Right atrium auricular region (tissue), 2 donors: ENCODE measurements around the gene NAA10. TPM values are rescaled to one million over a fixed set of nuclear protein-coding genes. Genes with fewer than 3 reads are reported as not detected.

ENCODE experiments used
- DNase-seq: peaks from one replicate; pipeline ENCODE4 v3.0.0-alpha.2; 2019; ENCODE audit warnings: low spot score
- H3K27ac ChIP-seq, 2 donors: fragments of 200-600 bp; sonication (generic); 1 replicate in 1 of 2; 2 replicates in 1 of 2; pipeline ENCODE4 v1.5.1; 2016 to 2019
- H3K27me3 ChIP-seq, 2 donors: fragments of 200-600 bp; sonication (generic); one replicate each; pipeline versions ENCODE4 v1.5.1 to v1.6.0; 2017 to 2019
- H3K36me3 ChIP-seq: fragments of 200-600 bp; sonication (generic); one replicate; pipeline ENCODE4 v1.5.1; 2016
- H3K4me1 ChIP-seq, 2 donors: fragments of 200-600 bp; sonication (generic); one replicate each; pipeline versions ENCODE4 v1.5.1 to v1.6.0; 2017 to 2019
- H3K4me3 ChIP-seq, 2 donors: fragments of 200-600 bp; sonication (generic); 1 replicate in 1 of 2; 2 replicates in 1 of 2; pipeline ENCODE4 v1.5.1; 2017 to 2019; ENCODE audit warnings: mild to moderate bottlenecking in 1 of 2, moderate library complexity in 1 of 2
- H3K9me3 ChIP-seq, 2 donors: fragments of 200-600 bp; sonication (generic); one replicate each; pipeline ENCODE4 v1.5.1; 2019
- total RNA-seq, 2 donors: library from RNA; depleted of rRNA; stranded (reverse); fragments of >200 nt; gene quantifications; one replicate each; pipeline ENCODE4 v1.1.0, GENCODE V29; 2016
- TF ChIP-seq, protein P1 (sequence below), 2 donors: fragments of 200-600 bp; sonication (generic); IDR thresholded peaks; one replicate each; pipeline ENCODE4 v1.5.1; 2019; ENCODE audit warnings: antibody characterized with exemption in 2 of 2

The NAA10 gene
- total RNA-seq, 2 donors from 2014 or later, result 66.5 to 70.2 TPM

DNA sequence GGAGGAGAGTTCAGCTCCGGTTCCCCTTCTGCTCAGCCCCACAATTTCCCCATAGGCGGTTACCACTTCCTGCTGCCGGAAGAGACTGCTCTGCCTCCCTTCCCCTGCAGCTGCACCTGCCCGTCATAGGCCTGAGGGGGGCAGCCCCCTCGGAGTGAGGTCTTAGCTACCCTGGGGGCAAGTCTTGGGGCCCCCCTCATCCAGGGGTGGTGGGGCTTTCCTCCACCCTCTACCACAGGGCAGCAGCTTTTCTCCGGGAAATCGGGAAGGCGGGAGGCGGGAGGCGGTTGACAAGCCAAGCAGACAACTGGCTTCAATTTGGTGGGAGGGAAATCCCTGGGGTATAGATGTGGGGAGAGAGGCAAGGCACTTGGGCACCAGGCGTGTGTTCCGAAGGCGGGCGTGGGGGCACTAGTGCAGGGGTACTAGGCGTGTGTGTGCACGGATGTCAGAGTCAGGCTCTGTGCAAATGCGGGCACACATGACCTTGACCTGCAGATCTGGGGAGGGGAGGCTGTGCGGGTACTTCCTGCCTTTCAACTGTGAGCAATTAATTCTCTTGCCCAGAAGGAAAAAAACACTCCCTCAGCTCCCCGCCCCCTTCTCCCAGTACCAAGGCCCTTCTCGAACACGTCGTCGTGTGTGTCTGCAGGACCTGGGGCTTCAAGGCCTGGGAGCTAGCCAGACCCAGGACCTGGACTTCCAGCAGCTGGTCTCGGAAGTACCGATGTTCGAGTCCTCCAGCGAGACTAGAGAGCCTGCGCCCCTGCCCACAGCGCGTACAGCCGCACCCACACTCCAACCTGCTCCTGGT lies 7.8 kb downstream of the NAA10 start:
- Histone ChIP-seq H3K9me3 (no peaks in the 10 kb centered on the region), H3K4me1 (peaks cover 0 to 51% of the 10 kb centered on the region in 2 donors), H3K27ac (peak overlapping the region; percentile 90), H3K36me3 (peaks cover 24% of the 10 kb centered on the region), H3K27me3 (no peaks in the 10 kb centered on the region), H3K4me3 (peak overlapping the region; percentile 41 to 64)
- no peak for DNase-seq
- TF ChIP-seq, protein P1, sequence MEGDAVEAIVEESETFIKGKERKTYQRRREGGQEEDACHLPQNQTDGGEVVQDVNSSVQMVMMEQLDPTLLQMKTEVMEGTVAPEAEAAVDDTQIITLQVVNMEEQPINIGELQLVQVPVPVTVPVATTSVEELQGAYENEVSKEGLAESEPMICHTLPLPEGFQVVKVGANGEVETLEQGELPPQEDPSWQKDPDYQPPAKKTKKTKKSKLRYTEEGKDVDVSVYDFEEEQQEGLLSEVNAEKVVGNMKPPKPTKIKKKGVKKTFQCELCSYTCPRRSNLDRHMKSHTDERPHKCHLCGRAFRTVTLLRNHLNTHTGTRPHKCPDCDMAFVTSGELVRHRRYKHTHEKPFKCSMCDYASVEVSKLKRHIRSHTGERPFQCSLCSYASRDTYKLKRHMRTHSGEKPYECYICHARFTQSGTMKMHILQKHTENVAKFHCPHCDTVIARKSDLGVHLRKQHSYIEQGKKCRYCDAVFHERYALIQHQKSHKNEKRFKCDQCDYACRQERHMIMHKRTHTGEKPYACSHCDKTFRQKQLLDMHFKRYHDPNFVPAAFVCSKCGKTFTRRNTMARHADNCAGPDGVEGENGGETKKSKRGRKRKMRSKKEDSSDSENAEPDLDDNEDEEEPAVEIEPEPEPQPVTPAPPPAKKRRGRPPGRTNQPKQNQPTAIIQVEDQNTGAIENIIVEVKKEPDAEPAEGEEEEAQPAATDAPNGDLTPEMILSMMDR (IDR thresholded peaks at IDR 0.05), result no peak

GRCh38 chrX:153926552-153926857 lies 8.3 kb downstream of the NAA10 start:
- no peaks in the 10 kb centered on the region for H3K9me3 ChIP-seq
- H3K36me3 ChIP-seq, result peaks cover 19% of the 10 kb centered on the region
- H3K4me3 ChIP-seq, result peak overlapping the region in 1 of 2 donors; percentile 64
- peak overlapping the region; percentile 90 for H3K27ac ChIP-seq
- no peaks in the 10 kb centered on the region for H3K27me3 ChIP-seq
- no peak for DNase-seq
- TF ChIP-seq, protein P1 (IDR thresholded peaks at IDR 0.05), result no peak
- H3K4me1 ChIP-seq, result peaks cover 0 to 57% of the 10 kb centered on the region in 2 donors

DNA sequence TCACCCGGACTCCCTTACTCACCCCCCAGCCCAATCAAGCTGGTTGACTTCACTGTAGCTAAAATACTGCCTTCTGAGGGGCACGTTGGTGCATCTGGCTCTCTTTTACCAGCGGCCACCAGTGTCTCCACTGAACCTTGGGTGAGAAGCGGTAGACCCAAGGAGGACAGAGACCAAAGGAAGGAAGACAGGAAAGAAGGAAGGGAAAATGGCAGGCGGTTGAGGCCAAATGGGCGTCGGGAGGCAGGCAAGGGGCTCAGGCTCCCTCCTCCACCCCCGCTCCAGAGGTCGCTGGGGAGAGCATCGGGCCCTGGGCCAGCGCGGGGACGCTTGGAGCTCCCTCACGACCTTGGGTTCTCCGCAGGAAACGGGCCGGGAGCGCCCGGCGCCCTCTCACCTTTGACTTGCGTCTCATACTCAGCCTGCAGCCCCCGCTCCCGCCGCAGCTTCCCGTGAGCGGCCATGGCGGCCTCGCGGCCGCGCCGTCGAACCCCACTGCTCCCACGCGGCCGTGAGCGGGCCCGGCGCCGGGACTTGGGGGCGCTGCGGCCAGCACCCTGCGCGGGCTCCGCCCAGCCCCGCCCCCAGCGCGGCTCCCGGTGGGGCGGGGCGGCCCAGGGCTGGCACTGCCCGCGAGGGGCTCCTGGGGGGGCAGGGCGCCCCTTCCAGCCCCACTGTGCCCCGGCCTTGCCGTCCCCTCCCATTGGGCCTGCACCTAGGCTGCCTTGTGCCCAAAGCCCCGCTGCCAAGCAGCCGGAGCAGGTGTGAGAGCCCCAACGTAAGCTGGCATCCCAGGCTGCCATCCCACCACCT lies 8.9 kb downstream of the NAA10 start, which contains the start of gene ARHGAP4:
TSS of gene ARHGAP4 (minus strand) at position 526 of the 813 bp plus-strand sequence. CDS start at position 464, 62 bp downstream.
- Histone ChIP-seq H3K27ac (peak within 1 kb of the TSS; percentile 90), H3K4me1 (peaks cover 0 to 60% of the 10 kb centered on the region in 2 donors), H3K27me3 (no peaks in the 10 kb centered on the region), H3K4me3 (peak within 1 kb of the TSS; percentile 41 to 64), H3K36me3 (peaks cover 14% of the 10 kb centered on the region), H3K9me3 (no peaks in the 10 kb centered on the region)
- TF ChIP-seq, protein P1 (IDR thresholded peaks at IDR 0.05), result no peak
- no peak for DNase-seq

GRCh38 chrX:153925387-153925738 lies 9.5 kb downstream of the NAA10 start:
- Histone ChIP-seq H3K27ac (peak overlapping the region; percentile 21 to 90), H3K27me3 (no peaks in the 10 kb centered on the region), H3K36me3 (peaks cover 8% of the 10 kb centered on the region), H3K9me3 (no peaks in the 10 kb centered on the region), H3K4me3 (peak overlapping the region in 1 of 2 donors; percentile 64), H3K4me1 (peaks cover 0 to 60% of the 10 kb centered on the region in 2 donors)
- DNase-seq, result no peak
- TF ChIP-seq, protein P1 (IDR thresholded peaks at IDR 0.05), result no peak

DNA sequence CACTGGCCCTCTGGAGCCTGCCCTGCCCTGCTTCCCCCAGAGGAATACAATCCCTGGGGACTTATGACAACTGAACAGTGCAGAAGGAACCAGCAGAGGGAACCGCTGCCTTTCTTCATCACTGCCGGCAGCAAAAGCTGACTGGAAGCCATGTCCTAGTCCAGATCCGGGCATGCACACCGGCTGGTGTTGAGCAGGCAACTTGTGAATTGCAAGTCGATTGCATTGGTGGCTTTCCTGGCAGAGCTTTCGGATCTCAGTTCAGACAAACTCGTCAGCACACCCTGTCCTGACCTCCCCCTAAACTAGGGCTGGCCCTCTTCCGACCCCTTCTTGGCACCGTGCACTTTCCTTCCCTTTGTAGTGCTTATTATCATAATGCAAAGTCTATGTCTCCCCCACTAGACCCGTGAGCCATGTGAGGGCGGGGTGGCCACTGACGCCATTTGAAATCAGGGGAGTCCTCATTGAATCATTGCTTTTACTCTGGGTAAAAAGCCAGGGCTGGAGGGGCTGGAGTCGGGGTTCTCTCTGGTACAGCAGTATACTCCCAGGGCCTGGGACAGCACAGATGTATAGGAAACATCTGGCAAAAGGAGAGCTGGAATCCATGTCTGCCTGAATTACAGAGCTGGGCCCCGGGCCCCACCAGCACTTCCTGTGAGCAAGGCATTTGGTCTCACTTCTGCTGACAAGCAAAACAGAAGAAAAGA lies 10.5 kb downstream of the NAA10 start:
- no peaks in the 10 kb centered on the region for H3K27me3 ChIP-seq
- TF ChIP-seq, protein P1 (IDR thresholded peaks at IDR 0.05), result peak in 1 of 2 donors; percentile 43
- no peaks in the 10 kb centered on the region for H3K36me3 ChIP-seq
- H3K4me3 ChIP-seq, result no peak overlapping the region
- no peaks in the 10 kb centered on the region for H3K9me3 ChIP-seq
- peaks cover 0 to 58% of the 10 kb centered on the region in 2 donors for H3K4me1 ChIP-seq
- no peak for DNase-seq
- H3K27ac ChIP-seq, result peak overlapping the region; percentile 9 to 11
